Left renal cortex interstitium (tissue), 4 donors: Measurements from ENCODE around the gene NKX1-1. TPM values are rescaled to one million over a fixed set of nuclear protein-coding genes. Genes with fewer than 3 reads are reported as not detected.
"Not testable (repeated sequence)": the region's sequence is repeated elsewhere in the genome, so short reads cannot be mapped to it uniquely, and the experiment has no call there.

ENCODE experiments used
- DNase-seq, 4 donors: peaks; one replicate each; pipeline ENCODE4 v3.0.0-alpha.2; 2013; ENCODE audit warnings: low read depth in 4 of 4, low spot score in 2 of 4, missing footprints in 1 of 4
- polyA plus RNA-seq, 4 donors: library from polyadenylated mRNA; unstranded; fragments of 120-200 nt; gene quantifications; one replicate each; pipeline ENCODE4 v1.2.1, GENCODE V29; 2013; ENCODE audit not compliant: insufficient read length in 4 of 4

Gene NKX1-1
- polyA plus RNA-seq, 4 donors = not detected

DNA sequence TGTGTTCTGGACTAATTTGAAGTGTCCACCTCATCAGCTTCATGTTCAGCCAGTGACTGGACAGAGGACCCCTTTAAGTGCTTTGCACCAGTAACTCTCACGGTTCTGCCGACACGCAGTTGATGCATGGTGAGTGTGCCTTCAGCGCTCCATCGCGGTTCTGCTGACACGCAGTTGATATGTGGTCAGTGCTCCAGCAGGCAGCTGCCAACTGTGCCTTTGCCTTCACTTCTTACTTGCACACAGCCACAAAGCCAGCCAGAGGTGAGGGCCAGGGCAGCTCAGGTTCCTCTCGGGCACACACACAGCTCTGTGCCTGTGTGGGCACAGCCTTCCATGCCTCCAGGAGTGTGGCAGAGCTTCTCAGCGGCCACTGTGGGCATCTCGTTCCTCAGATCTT is 12.4 kb downstream of the NKX1-1 start:
- DNase-seq = no peak

DNA sequence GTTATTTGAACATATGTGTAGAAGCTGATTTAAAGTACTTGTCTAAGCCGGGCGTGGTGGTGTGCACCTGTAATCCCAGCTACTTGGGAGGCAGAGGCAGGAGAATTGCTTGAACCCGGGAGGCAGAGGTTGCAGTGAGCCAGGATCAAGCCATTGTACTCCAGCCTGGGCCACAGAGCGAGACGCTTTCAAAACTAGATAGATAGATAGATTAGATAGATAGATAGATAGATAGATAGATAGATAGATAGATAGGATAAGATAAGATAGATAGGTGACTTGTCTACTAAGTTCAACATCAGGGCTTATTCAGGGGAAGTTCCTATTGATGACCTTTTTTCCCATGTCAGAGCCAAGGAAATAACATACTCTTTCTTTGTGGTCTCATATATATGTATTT is 12.9 kb downstream of the NKX1-1 start:
- not testable (repeated sequence) for DNase-seq

GRCh38 chr4:1385373-1386340 is 20.6 kb downstream of the NKX1-1 start:
- DNase-seq = no peak

DNA sequence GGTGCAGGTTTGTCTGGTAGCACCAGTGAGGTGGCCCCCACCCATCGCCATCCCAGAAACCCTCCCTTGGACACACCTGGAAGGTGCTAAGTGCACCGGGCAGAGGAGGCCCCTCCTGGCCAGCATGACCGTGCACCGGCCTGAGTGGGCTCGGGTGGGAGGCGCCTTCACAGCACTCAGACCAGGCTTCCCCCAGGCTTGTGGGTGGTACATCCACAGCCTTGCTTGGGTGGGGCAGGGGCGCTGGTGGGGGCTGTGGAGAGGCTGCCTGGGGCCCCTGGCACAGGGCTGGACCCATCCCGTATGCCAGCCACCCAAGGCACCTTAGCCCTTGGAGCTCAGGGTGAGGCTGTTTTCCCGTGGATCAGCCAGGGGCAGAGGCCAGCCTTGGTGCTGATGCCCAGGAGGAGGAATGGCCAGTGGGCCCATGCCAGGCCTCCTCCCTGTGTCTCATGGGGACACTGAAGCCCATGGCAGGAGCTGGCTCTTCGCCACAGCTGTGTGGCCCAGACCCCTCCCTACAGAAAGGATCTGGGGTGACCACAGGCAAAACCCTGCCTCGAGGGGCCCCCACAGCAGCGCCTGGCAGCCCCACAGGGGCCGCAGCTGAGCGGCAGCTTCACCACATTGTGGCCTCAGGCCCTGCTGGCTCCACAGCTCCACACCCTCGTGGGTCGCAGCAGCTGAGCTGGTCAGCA is 21.4 kb downstream of the NKX1-1 start:
- no peak for DNase-seq

- no peak for DNase-seq
These were observed 22.3 kb downstream of the NKX1-1 start for GRCh38 chr4:1383728-1384591.

- no peak for DNase-seq
These were observed 23.2 kb downstream of the NKX1-1 start for GRCh38 chr4:1382776-1383727.

DNA sequence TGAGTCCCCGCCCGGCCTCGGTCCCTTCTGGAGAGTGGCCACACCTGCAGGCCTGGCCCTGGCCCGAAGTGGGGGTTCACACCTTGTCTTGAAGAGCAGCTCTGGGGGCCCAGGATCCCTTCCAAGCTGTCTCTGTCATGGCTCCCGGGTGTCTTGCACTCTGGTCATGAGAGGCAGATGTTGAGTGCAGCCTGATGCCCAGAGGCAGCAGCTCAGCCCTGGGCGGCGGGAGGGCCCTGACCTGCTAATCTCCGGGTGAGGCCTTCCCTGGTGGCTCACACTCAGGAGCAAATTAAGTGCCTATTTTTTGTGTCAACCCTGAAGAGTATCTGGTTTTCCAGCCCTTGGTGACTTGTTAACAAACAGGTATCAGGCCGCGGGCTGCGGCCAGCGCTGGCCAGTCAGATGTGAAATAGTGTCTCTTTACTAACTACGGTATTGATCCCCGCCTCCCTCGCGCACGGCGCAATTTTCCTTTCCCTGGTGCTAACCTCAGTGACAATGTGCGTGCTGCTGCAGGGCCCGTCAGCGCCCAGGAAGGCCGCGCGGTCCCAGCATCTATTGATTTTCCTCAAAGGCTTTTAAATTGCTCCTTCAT is 24.2 kb downstream of the NKX1-1 start:
- no peak for DNase-seq

- no peak for DNase-seq
These were observed 25.0 kb downstream of the NKX1-1 start for GRCh38 chr4:1381181-1381621.

DNA sequence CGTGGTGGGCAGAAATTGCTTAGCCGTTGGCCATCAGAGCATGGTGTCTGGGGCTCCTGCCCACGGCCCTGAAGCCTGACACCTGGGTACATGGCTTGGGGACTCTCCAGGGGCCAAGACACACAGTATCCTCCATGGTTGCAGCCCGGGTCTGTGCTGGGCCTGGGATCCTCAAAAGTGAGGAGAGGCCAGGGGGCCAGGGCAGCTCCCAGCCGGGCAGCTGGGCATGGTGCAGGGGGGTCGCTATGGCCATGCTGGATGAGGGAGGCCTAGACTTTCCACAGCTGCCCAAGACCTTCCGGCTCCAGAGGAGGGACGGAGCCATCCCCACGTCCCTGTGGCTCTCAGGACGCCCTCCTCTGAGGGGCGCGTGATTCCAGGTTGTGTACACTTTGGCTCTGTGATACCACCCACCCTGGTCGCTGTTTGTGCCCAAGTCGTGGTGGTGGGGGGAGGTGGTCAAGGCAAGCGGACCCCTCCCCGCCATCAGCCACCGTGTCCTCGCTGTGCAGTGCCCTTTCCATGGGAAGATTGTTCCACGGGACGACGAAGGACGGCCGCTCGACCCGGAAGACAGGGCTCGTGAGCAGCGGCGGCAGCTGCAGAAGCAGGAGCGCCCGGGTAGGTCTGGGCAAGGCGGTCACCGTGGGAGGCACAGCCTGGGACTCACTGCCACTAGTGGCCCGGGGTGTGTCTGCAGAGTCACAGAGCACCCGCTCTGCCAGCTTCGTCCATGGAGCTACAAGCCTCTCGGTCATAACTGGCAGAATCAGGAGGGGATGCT is 25.7 kb downstream of the NKX1-1 start:
- DNase-seq = no peak

- DNase-seq = no peak
These were observed 26.4 kb downstream of the NKX1-1 start for GRCh38 chr4:1379801-1380331.

GRCh38 chr4:1379351-1379781 is 26.9 kb downstream of the NKX1-1 start:
- no peak for DNase-seq

DNA sequence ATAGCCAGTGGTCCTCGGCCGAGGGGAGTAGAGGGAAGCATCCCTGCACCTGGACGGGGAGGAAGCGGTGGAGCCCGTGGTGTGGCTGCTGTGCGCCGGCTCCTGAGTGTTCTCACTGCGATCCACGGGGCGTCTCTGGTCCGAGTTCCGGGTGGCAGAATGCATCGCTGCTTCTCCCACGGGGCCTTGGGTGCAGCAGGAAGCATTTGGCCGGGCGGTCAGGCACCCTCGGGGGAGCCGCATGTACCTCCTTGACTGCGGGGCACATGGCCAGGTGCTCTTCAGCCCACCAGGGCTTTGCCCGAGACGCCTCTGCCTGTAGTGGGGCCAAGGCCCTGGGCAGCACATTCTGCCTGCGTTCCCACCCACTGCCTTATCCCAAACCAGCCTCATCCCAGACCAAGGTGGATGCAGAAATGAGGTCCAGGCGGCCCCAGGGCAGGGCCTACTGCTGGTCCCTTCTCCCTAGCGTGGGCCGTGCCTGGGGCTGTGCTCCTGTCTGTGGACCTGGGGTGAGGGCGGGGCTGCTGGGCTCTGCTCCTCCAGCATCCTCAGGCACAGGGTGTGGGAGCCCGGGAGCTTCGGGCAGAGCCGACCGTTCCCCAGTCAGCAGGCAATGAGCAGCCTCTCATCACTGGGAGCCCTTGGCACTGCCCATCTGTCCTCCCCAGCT is 27.5 kb downstream of the NKX1-1 start:
- DNase-seq = no peak

DNA sequence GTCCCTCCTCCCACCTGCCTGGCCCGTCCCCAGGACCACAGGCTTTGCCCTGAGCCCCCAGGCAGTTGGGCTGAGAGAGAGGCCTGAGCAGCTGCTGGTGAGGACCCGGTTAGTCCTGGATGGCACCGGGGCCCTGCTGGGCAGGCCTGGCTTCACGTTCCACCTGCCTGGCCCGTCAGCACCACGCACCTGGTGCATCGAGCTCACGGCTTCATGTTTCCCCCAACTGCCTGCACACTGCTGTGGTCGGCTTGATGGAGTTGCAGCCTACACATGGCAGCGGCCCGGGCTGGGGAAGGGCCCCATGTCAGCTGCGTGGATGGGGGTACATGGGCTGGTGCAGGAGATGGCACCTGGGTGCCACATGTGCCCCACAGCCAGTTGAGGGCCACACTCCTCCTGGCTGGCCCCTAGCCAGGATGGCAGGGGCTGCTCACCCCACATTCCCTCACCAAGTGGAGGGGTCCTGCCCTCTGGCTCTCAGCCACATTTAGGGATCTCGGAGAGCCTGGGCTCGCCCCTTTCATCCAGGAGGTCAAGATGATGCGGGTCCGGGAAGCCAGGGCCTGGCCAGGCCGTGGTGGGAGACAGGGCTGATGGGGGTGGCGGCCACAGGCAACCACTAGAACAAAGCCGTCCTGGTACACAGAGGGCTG is 28.5 kb downstream of the NKX1-1 start:
- no peak for DNase-seq

- DNase-seq = no peak
These were observed 29.2 kb downstream of the NKX1-1 start for GRCh38 chr4:1376841-1377605.

DNA sequence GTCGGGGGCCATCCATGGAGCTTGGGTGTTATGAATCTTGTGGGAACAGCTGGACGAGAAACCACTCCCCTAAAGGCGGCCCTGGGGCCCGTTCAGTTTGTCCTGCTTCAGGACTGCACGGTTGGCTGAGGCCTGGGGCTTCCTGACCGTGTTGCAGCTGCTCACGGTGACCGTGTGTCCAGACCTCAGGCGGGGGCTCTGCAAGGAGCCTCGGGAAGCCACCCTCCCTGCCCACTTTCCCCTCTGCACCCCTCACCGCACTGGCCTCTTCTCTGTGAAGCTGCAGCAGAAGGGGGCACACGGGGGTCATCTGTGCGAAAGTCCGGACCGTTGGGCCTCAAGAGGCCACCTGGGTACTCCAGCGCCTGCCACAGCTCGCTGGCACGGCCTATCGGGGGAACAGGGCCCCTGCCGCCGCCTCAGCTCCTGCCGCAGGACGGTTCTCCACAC is 29.8 kb downstream of the NKX1-1 start:
- DNase-seq = no peak

- no peak for DNase-seq
These were observed 30.4 kb downstream of the NKX1-1 start for GRCh38 chr4:1375761-1376322.
